ENCODE results near the gene PLEKHA7. TPM values are rescaled to one million over a fixed set of nuclear protein-coding genes. Genes with fewer than 3 reads are reported as not detected.

PLEKHA7 gene
- total RNA-seq, 1 experiment from 2014 or later: 57.6 TPM

GRCh38 chr11:16912692-16913111 is 101.5 kb downstream of the PLEKHA7 start:
- H3K27me3 ChIP-seq (replicated peaks; ENCODE audit: control insufficient read depth, insufficient read depth, low read length): no peaks in the 10 kb centered on the region
- H3K27ac Mint-ChIP-seq (ENCODE audit: unreplicated experiment): no peak overlapping the region
- BruUV-seq (replicated peaks): no TSS peak
- H3K27me3 Mint-ChIP-seq (ENCODE audit: insufficient read depth, unreplicated experiment): no peaks in the 10 kb centered on the region
- peaks cover 24% of the 10 kb centered on the region for H3K36me3 Mint-ChIP-seq (ENCODE audit: insufficient read depth, unreplicated experiment)
- ChIA-PET POLR2A (no interaction called here), CTCF (no interaction called here)
- DNase-seq: no peak
- no peak overlapping the region for H3K4me3 ChIP-seq (ENCODE audit: low read depth, low read length)
- H3K36me3 ChIP-seq (ENCODE audit: control insufficient read depth, insufficient read depth, low read length): no peaks in the 10 kb centered on the region; the same call in 1 of the 2 replicates
- peaks cover 8% of the 10 kb centered on the region for H3K4me1 Mint-ChIP-seq (ENCODE audit: low read depth, unreplicated experiment)
- H3K9me3 ChIP-seq: no peaks in the 10 kb centered on the region
- H3K4me1 ChIP-seq: peaks cover 2% of the 10 kb centered on the region; the same call in 1 of the 2 replicates
- no peaks in the 10 kb centered on the region for H3K9me3 Mint-ChIP-seq (ENCODE audit: unreplicated experiment)
- H3K4me3 Mint-ChIP-seq (ENCODE audit: unreplicated experiment): no peak overlapping the region
- TF ChIP-seq CTCF (IDR thresholded peaks at IDR 0.05; ENCODE audit: insufficient read depth in 1 of 2, low read depth in 1 of 2, low read length in 1 of 2, severe bottlenecking in 1 of 2, unreplicated experiment in 1 of 2): no peak
- intact Hi-C loops (cut with micrococcal nuclease; ENCODE audit: unreplicated experiment): no loop called here

GRCh38 chr11:16911658-16912057 is 102.6 kb downstream of the PLEKHA7 start:
- Histone ChIP-seq H3K9me3 (no peaks in the 10 kb centered on the region), H3K4me1 (no peaks in the 10 kb centered on the region), H3K36me3 (ENCODE audit: control insufficient read depth, insufficient read depth, low read length) (no peaks in the 10 kb centered on the region; the same call in 1 of the 2 replicates), H3K4me3 (ENCODE audit: low read depth, low read length) (no peak overlapping the region), H3K27me3 (replicated peaks; ENCODE audit: control insufficient read depth, insufficient read depth, low read length) (no peaks in the 10 kb centered on the region)
- no peak for TF ChIP-seq CTCF (IDR thresholded peaks at IDR 0.05; ENCODE audit: insufficient read depth in 1 of 2, low read depth in 1 of 2, low read length in 1 of 2, severe bottlenecking in 1 of 2, unreplicated experiment in 1 of 2)
- CTCF ChIA-PET: interaction anchor here (0.7 kb wide), 1 partner anchor 34 kb away, joined by 3 read pairs; no protein-coding TSS in a partner anchor
- no TSS peak for BruUV-seq (replicated peaks)
- peaks cover 7% of the 10 kb centered on the region for H3K4me1 Mint-ChIP-seq (ENCODE audit: low read depth, unreplicated experiment)
- H3K27ac Mint-ChIP-seq (ENCODE audit: unreplicated experiment): no peak overlapping the region
- peaks cover 18% of the 10 kb centered on the region for H3K36me3 Mint-ChIP-seq (ENCODE audit: insufficient read depth, unreplicated experiment)
- no peaks in the 10 kb centered on the region for H3K27me3 Mint-ChIP-seq (ENCODE audit: insufficient read depth, unreplicated experiment)
- intact Hi-C loops (cut with micrococcal nuclease; ENCODE audit: unreplicated experiment): no loop called here
- no peaks in the 10 kb centered on the region for H3K9me3 Mint-ChIP-seq (ENCODE audit: unreplicated experiment)
- POLR2A ChIA-PET: no interaction called here
- DNase-seq: no peak
- H3K4me3 Mint-ChIP-seq (ENCODE audit: unreplicated experiment): no peak overlapping the region

- no peaks in the 10 kb centered on the region for H3K27me3 Mint-ChIP-seq (ENCODE audit: insufficient read depth, unreplicated experiment)
- no peaks in the 10 kb centered on the region for H3K27me3 ChIP-seq (replicated peaks; ENCODE audit: control insufficient read depth, insufficient read depth, low read length)
- no peak overlapping the region for H3K27ac Mint-ChIP-seq (ENCODE audit: unreplicated experiment)
- intact Hi-C loops (cut with micrococcal nuclease; ENCODE audit: unreplicated experiment): no loop called here
- no TSS peak for BruUV-seq (replicated peaks)
- no peak for TF ChIP-seq CTCF (IDR thresholded peaks at IDR 0.05; ENCODE audit: insufficient read depth in 1 of 2, low read depth in 1 of 2, low read length in 1 of 2, severe bottlenecking in 1 of 2, unreplicated experiment in 1 of 2)
- no peak overlapping the region for H3K4me3 Mint-ChIP-seq (ENCODE audit: unreplicated experiment)
- H3K4me1 ChIP-seq: no peaks in the 10 kb centered on the region
- H3K36me3 Mint-ChIP-seq (ENCODE audit: insufficient read depth, unreplicated experiment): peaks cover 19% of the 10 kb centered on the region
- peaks cover 2% of the 10 kb centered on the region for H3K9me3 Mint-ChIP-seq (ENCODE audit: unreplicated experiment)
- POLR2A ChIA-PET: no interaction called here
- no peaks in the 10 kb centered on the region for H3K9me3 ChIP-seq
- CTCF ChIA-PET: no interaction called here
- peaks cover 7% of the 10 kb centered on the region for H3K4me1 Mint-ChIP-seq (ENCODE audit: low read depth, unreplicated experiment)
- DNase-seq: no peak
- H3K36me3 ChIP-seq (ENCODE audit: control insufficient read depth, insufficient read depth, low read length): no peaks in the 10 kb centered on the region; the same call in 1 of the 2 replicates
- H3K4me3 ChIP-seq (ENCODE audit: low read depth, low read length): no peak overlapping the region
These were observed 103.0 kb downstream of the PLEKHA7 start for GRCh38 chr11:16911186-16911585.

All from Caco-2 (cell line).